ENCODE results near the gene CXXC5.

GRCh38 chr5:139640421-139641115, 7.6 kb upstream of the CXXC5 start:
- TF ChIP-seq CTCF (IDR thresholded peaks at IDR 0.05) (no peak), POLR2AphosphoS5 (IDR thresholded peaks at IDR 0.05) (no peak), POLR2A (IDR thresholded peaks at IDR 0.05) (no peak)
